Lung (tissue), 12 donors: ENCODE measurements around the gene NDUFB6. TPM values are rescaled to one million over a fixed set of nuclear protein-coding genes. Genes with fewer than 3 reads are reported as not detected.

Source experiments
- ATAC-seq: fragments of 200-7000 bp; cut with Tn5 transposase; one replicate; pipeline ENCODE4 v1.9.1; 2020; ENCODE audit warnings: moderate number of reproducible peaks; ENCODE audit not compliant: insufficient read depth, low FRiP score
- DNase-seq, 3 donors: peaks; one replicate each; pipeline ENCODE4 v3.0.0-alpha.2; 2013 to 2017
- H3K27ac ChIP-seq, 2 donors: one replicate each; pipeline ENCODE4 v1.5.1; 2013; ENCODE audit warnings: mild to moderate bottlenecking in 2 of 2, moderate library complexity in 2 of 2, control low read depth in 1 of 2, inconsistent platforms in 1 of 2, low read depth in 1 of 2, low read length in 1 of 2
- H3K27me3 ChIP-seq, 3 donors: one replicate each; pipeline ENCODE4 v1.5.1; 2013; ENCODE audit warnings: low read length in 2 of 3; ENCODE audit not compliant: control insufficient read depth in 3 of 3, insufficient read depth in 3 of 3
- H3K36me3 ChIP-seq, 4 donors: one replicate each; pipeline ENCODE4 v1.5.1; 2013; ENCODE audit warnings: low read length in 4 of 4, mild to moderate bottlenecking in 1 of 4, moderate library complexity in 1 of 4; ENCODE audit not compliant: control insufficient read depth in 4 of 4, insufficient read depth in 4 of 4
- H3K4me1 ChIP-seq, 5 donors: one replicate each; pipeline ENCODE4 v1.5.1; 2013; ENCODE audit warnings: low read length in 5 of 5, mild to moderate bottlenecking in 2 of 5, moderate library complexity in 1 of 5; ENCODE audit not compliant: control insufficient read depth in 5 of 5, insufficient read depth in 5 of 5
- H3K4me3 ChIP-seq: one replicate; pipeline ENCODE4 v1.5.1; 2013; ENCODE audit warnings: mild to moderate bottlenecking, control low read depth, moderate library complexity
- H3K9ac ChIP-seq, 2 donors: one replicate each; pipeline ENCODE4 v1.5.1; 2013; ENCODE audit warnings: low read length in 2 of 2, control low read depth in 1 of 2; ENCODE audit not compliant: insufficient read depth in 1 of 2
- H3K9me3 ChIP-seq, 4 donors: one replicate each; pipeline ENCODE4 v1.5.1; 2013; ENCODE audit warnings: low read length in 3 of 4, mild to moderate bottlenecking in 1 of 4, moderate library complexity in 1 of 4; ENCODE audit not compliant: control insufficient read depth in 4 of 4, insufficient read depth in 3 of 4
- WGBS, 2 donors: extraction: QIAGEN DNeasy Blood & Tissue Kit; methylation state at CpG; one replicate each; pipeline ENCODE4 v1.1.7; 2013; 5-methylcytosine and 5-hydroxymethylcytosine counted together
- polyA plus RNA-seq, 2 donors: library from polyadenylated mRNA; stranded (reverse); fragments of 200-250 nt; gene quantifications; one replicate each; pipeline ENCODE4 v1.2.1, GENCODE V29; 2013
- total RNA-seq, 2 donors: library from RNA; depleted of rRNA in 1 of 2; stranded (reverse); fragments of >200 nt in 1 of 2; gene quantifications; one replicate each; pipeline ENCODE4 v1.2.1, GENCODE V29; 2014 to 2021
- TF ChIP-seq, protein P1 (sequence below): IDR thresholded peaks from 2 replicates; pipeline ENCODE4 v1.5.1; 2012; ENCODE audit warnings: mild to moderate bottlenecking; ENCODE audit errors: control extremely low read depth, extremely low read depth
- donor health status: control.
- donor health status: control.
- donor health status: Bipolar disorder and iron deficiency.
- donor health status: healthy.
- donor health status: DM: yes; HTN: yes; CAD: no.

Gene NDUFB6
- total and polyA plus RNA-seq, 4 donors = 34.4 to 48.6 (median 42.2) TPM

- DNase-seq (no peak), ATAC-seq (no peak)
- H3K27ac ChIP-seq = no peak overlapping the region
- H3K9me3 ChIP-seq = peaks cover 0 to 3% (median 1%) of the 10 kb centered on the region in 4 donors
- H3K27me3 ChIP-seq = no peaks in the 10 kb centered on the region
- no peaks in the 10 kb centered on the region for H3K4me1 ChIP-seq
- WGBS, 2 donors = 53 to 57% methylated on average over 4 of the region's 4 CpGs
- TF ChIP-seq, protein P1, sequence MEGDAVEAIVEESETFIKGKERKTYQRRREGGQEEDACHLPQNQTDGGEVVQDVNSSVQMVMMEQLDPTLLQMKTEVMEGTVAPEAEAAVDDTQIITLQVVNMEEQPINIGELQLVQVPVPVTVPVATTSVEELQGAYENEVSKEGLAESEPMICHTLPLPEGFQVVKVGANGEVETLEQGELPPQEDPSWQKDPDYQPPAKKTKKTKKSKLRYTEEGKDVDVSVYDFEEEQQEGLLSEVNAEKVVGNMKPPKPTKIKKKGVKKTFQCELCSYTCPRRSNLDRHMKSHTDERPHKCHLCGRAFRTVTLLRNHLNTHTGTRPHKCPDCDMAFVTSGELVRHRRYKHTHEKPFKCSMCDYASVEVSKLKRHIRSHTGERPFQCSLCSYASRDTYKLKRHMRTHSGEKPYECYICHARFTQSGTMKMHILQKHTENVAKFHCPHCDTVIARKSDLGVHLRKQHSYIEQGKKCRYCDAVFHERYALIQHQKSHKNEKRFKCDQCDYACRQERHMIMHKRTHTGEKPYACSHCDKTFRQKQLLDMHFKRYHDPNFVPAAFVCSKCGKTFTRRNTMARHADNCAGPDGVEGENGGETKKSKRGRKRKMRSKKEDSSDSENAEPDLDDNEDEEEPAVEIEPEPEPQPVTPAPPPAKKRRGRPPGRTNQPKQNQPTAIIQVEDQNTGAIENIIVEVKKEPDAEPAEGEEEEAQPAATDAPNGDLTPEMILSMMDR = no peak
- H3K4me3 ChIP-seq = no peak overlapping the region
- H3K36me3 ChIP-seq = no peaks in the 10 kb centered on the region
- H3K9ac ChIP-seq = no peak overlapping the region
These were observed 23.3 kb upstream of the NDUFB6 start for GRCh38 chr9:32596096-32596865.

- no peaks in the 10 kb centered on the region for H3K36me3 ChIP-seq
- H3K27me3 ChIP-seq = no peaks in the 10 kb centered on the region
- no peak overlapping the region for H3K27ac ChIP-seq
- DNase-seq (no peak), ATAC-seq (no peak)
- no peaks in the 10 kb centered on the region for H3K9me3 ChIP-seq
- no peak overlapping the region for H3K4me3 ChIP-seq
- H3K9ac ChIP-seq = no peak overlapping the region
- no peaks in the 10 kb centered on the region for H3K4me1 ChIP-seq
- TF ChIP-seq, protein P1 = no peak
- 80 to 83% methylated on average over 1 of the region's 1 CpG for whole genome bisulfite sequencing, 2 donors
These were observed 17.9 kb upstream of the NDUFB6 start for GRCh38 chr9:32590898-32591297.

GRCh38 chr9:32590476-32590875 is 17.5 kb upstream of the NDUFB6 start:
- Histone ChIP-seq H3K9me3 (no peaks in the 10 kb centered on the region), H3K36me3 (no peaks in the 10 kb centered on the region), H3K4me3 (no peak overlapping the region), H3K4me1 (no peaks in the 10 kb centered on the region), H3K27ac (no peak overlapping the region), H3K27me3 (peaks cover 0 to 3% (median 0%) of the 10 kb centered on the region in 3 donors), H3K9ac (no peak overlapping the region)
- TF ChIP-seq, protein P1 = no peak
- ATAC-seq (no peak), DNase-seq (no peak)
- WGBS, 2 donors = 44 to 57% methylated on average over 2 of the region's 2 CpGs
